ENCODE data around the gene TSPY10.
"Not testable (repeated sequence)": the region's sequence is repeated elsewhere in the genome, so short reads cannot be mapped to it uniquely, and the experiment has no call there.

Gene TSPY10, protein sequence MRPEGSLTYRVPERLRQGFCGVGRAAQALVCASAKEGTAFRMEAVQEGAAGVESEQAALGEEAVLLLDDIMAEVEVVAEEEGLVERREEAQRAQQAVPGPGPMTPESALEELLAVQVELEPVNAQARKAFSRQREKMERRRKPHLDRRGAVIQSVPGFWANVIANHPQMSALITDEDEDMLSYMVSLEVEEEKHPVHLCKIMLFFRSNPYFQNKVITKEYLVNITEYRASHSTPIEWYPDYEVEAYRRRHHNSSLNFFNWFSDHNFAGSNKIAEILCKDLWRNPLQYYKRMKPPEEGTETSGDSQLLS

DNA sequence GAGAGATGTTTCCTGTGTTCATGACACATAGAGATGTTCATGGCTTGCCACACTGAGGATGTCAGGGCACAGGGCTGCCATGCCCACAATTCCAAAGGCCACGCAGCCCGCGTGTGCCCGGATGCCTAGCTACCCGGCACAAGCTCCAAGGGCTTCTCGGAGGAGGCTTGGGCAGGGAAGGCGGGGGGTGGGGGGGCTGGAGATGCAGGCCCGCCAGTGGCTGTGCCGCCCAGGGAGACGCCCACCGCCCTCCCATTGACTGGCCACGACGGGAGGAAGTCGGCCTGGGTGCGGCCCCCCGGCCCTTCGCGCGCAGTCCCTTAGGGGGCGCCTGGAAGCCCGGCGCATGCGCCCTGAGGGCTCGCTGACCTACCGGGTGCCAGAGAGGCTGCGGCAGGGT is at the start of gene TSPY10:
TSS of gene TSPY10 (plus strand) at position 301 of the 400 bp plus-strand sequence. CDS start at position 347, 46 bp downstream.
- not testable (repeated sequence) for DNase-seq (ENCODE audit: low read depth in 2 of 2)

DNA sequence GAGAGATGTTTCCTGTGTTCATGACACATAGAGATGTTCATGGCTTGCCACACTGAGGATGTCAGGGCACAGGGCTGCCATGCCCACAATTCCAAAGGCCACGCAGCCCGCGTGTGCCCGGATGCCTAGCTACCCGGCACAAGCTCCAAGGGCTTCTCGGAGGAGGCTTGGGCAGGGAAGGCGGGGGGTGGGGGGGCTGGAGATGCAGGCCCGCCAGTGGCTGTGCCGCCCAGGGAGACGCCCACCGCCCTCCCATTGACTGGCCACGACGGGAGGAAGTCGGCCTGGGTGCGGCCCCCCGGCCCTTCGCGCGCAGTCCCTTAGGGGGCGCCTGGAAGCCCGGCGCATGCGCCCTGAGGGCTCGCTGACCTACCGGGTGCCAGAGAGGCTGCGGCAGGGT is 40.7 kb upstream of the TSPY10 start, which contains the start of gene TSPY9:
TSS of gene TSPY9 (plus strand) at position 301 of the 400 bp plus-strand sequence. CDS start at position 347, 46 bp downstream.
- not testable (repeated sequence) for DNase-seq (ENCODE audit: low read depth in 2 of 2)

DNA sequence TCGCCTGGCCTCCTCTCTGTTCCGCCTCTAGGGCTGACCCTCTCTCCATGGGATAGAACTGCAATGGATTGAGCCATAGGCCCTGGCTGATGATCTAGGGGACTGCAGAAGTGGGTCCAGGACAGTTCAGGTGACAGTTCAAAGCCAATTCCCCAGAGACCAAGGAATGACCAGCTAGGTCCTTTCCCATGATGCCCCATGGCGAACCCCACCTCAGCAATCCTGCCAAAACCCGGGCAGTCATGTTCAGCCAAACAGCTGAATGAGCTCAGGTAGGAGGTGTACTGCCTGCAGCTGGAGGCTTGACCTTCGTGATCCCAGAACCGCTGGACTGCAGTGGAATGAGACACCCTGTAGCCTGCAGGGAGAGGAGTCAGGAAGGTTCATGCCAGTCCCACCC is 23.3 kb upstream of the TSPY10 start:
- not testable (repeated sequence) for DNase-seq (ENCODE audit: low read depth in 2 of 2)

- not testable (repeated sequence) for DNase-seq (ENCODE audit: low read depth in 2 of 2)
These were observed 11.4 kb upstream of the TSPY10 start for GRCh38 chrY:9516287-9516686.
